CD4-positive, alpha-beta T cell treated with Interleukin-21 for 1 hour (primary cell): ENCODE data around the gene COL20A1.

ENCODE experiments used
- DNase-seq: peaks from one replicate; pipeline ENCODE4 v3.0.0-alpha.2; 2020

COL20A1 gene

GRCh38 chr20:63351811-63352591 is 59.0 kb downstream of the COL20A1 start:
- no peak for DNase-seq

GRCh38 chr20:63352811-63353221 is 59.8 kb downstream of the COL20A1 start:
- no peak for DNase-seq

- DNase-seq, result no peak
Observed at GRCh38 chr20:63354636-63355350, 61.8 kb downstream of the COL20A1 start.

DNA sequence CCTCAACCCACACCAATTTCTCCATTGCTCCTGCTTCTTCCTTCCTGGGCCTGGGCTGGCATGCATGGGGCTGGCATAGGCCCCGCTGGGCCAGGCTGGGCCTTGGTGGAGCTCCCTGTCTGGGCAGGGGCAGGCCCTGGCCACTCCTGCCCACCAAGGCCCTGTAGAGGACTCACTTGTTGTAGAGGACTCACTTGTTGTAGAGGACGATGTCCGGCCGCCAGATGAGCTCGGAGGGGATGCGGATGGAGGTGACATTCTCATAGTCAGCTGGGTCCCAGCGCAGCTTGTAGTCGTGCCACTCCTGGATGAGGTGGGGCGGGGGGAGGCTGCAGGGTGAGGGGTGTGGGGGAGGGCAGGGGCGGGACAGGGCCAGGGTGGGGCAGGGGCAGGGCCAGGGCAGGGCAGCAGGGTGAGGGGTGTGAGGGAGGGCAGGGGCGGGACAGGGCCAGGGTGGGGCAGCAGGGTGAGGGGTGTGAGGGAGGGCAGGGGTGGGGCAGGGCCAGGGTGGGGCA is 62.9 kb downstream of the COL20A1 start:
- no peak for DNase-seq

DNA sequence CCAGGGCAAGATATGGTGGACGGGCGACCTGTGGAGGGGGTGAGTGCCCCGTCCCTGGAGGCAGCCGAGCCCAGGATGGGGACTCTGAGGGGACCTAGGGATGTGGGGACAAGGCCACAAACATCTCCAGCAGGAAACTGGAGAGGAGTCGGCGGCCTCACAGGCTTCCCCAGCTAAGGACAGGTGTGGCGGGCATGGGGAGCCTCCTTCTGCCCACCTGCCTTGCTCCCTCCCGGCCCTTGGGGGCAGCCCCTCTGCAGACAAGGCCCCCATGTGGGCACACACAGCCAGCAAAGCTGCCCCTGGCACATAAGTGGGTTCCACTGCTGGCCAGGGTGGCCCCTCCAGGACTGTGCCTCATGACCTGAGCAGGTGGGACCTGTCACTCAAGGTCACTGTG is 63.5 kb downstream of the COL20A1 start:
- DNase-seq, result no peak

DNA sequence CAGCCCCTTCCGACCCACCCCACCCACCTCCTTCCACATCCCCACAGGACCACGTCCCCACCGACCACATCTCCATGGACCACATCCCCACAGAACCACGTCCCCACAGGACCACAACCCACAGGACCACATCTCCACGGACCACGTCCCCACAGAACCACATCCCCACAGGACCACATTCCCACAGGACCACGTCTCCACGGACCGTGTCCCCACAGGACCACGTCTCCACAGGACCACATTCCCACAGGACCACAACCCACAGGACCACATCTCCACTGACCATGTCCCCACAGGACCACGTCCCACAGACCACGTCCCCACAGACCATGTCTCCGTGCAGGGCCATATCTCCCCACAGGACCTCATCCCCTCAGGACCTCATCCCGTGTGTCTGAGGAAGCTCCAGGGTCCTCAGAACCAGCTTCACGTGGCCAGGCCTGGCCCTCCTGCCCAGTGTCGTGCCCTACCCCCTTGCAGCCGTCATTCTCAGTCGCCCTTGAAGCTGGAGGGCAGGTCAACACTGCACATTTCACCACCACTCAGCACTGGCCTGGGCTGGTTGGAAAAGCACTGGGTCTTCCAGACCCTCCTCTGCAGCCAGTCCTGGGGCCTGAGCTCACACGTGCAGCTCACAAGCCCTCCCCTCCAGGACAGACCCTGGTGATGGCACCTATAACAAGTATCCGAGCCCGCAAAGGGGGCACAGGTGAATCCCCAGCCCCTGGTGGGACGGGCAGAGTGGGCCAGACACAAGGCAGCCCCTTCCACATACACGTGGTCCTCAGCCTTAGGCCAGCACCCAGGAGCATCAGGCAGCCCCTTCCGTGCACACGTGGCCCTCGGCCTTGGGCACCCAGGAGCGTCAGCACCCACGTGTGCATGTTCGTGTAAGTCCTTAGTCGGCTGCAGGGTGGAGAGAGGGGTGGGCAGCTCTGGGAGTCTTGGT is 64.2 kb downstream of the COL20A1 start:
- DNase-seq, result no peak

GRCh38 chr20:63357921-63358905 is 65.2 kb downstream of the COL20A1 start:
- DNase-seq, result no peak

GRCh38 chr20:63359164-63359934 is 66.4 kb downstream of the COL20A1 start:
- DNase-seq, result no peak

DNA sequence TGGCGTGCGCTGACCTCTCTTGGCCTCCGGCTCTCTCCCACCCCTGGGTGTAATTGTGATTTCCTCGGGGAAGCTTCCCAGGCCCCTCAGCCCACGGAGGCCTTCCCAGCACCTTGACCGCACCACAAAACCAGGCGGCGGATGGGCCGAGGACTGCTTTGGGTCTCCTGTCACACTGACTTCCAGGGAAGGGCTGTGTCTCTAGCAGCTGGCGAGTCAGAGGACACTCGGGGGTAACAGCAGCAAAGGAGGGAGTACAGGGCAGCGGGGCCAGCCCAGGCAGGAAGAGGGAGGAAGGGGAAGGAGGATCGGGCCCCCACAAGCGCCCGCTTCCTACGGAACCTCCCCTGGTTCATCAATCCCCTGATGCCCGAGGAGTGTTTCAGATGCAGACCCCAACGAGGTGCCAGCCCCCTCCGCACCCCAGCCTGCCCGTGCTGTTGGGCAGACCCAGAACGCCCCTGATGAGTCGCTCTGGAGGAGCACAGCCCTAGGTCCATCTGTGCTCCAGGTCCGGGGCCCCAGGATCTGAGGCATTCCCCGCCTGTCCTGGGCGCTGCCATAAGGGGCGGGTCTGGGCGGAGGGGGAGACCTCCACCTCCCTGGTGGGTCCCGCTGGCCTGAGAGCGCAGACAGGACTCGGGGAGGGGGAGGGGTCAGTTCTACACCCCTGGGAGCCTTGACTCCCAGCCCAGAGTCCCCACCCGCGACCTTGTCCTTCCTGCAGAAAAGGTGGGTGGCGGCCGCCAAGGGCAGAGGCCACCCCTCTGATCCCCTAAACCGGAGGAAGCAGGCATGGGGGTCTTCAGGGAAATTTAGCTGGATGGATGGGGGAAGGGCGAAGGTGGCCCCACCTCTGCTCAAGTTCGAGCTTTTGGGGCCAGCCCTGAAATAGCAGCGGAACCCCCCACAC is 67.2 kb downstream of the COL20A1 start:
- no peak for DNase-seq

- no peak for DNase-seq
Observed at GRCh38 chr20:63360850-63361518, 68.0 kb downstream of the COL20A1 start, which contains the start of gene CHRNA4. TSS of gene CHRNA4 (minus strand) at chr20:63361349. CDS start at chr20:63361165, 184 bp downstream.

GRCh38 chr20:63361519-63362435 is 68.8 kb downstream of the COL20A1 start:
- DNase-seq, result no peak

DNA sequence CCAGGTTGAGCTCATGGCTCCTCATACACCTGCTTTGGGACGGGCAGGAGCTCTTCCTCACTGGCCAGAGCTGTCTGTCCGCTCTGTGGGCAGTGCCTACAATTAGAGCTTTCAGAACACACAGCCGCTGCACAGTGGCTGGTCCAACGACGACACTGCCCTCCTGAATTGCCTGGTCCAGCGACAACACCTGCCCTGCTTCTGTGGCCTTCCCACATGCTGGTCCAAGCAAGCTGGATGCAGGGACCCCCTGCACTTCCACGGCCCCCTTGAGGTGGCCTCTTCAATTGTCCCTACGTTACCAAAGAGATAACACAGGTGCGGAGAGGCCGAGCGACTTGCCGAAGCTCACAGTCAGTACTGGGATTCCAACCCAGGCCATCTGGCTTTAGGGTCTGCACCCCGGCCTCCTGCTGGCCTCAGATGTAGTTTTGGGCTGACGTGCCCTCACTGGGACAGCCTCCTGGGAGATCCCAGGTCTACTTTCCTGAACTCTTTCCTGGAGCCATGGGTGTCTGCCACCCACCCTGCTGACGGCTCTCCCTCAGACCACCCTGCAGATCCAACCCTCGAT is 69.5 kb downstream of the COL20A1 start:
- DNase-seq, result no peak

DNA sequence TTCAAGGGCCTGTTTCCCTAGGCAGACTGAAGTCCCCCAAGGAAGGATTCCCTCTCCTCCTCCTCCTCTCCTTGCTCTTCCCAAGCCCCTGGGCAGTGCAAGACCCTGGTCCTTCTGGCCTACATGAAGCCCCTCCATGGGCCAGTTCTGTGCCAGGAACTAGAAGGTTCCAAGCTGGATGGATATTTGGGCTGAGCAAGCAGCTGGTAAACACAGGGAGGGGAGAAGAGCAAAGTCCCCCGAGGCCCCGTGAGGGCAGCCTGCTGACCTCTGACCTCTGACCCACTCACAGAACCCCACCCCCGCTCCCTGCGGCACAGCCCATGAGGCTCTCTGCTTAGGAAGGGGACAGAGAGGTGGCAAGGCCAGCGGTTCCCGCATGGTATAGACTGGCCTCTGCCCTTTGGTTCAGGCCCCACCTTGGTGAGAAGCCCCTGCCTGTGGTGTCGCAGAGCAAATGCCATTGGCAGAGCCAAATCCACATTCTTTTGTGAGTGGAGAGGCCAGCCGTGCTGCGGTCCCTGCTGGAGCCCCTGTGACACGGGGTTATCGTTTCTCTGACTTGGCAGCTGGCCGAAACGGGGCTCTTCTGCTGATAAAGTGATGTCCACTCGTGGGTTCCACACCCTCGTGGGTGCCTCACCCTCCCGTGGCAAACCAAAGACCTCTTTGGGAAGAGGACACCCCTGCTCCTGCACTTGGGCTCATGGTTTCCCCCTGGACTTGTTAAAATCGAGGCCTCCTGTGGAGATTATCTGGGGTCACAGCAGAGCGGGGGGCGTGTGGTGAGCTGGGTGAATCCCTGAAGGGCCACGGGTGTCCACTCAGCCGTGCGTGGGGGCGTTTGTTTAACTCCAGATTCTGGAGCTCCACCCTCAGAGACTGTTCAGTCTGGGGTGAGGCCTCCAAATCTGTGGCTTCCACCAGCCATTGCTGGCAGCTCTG is 70.3 kb downstream of the COL20A1 start:
- no peak for DNase-seq

GRCh38 chr20:63363981-63364561 is 71.1 kb downstream of the COL20A1 start:
- DNase-seq, result no peak

DNA sequence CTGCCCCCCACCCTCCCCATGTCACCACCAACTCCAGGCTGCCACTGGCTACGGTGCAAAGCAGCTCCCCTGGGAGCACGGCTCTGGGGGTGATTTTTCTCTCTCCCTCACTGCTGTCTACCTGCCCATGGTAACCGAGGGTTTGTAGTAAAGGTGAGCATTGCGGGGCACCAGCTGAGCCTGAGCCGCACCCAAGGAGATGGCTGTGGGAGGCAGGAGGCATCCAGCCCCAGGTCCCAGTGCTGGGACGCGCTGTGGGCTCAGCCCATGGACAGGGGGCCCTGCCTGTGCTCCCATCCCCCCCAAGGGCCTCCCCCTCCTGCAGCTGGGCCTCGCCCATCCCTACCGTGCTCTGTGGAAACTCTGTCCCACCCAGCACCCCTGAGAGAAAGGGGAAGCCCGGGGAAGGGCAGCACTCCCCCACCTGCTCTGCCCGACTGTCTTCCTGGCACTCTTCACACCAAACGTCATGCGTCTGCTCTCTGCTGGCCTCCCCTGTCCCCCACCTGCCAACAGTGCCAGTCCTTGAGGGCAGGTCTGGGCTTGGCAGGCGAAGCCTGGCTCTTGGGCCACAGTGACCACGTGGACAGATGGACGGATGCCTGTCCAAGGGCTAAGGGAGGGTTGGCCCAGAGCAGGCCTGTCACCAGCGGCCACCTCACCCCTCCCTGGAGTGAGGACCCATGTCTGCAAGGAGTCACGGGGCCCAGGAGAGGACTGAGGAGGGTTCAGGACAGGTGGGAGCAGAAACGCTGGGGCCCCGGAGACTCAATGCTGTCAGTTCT is 72.0 kb downstream of the COL20A1 start:
- no peak for DNase-seq
